Keratinocyte (primary cell): ENCODE results near the gene ZC3H12D.

Experiments
- CTCF ChIP-seq, 3 experiments: IDR thresholded peaks in 1 of 3; conservative IDR thresholded peaks in 1 of 3; optimal IDR thresholded peaks in 1 of 3; 2 replicates in 2 of 3; 3 replicates in 1 of 3; pipeline versions ENCODE3 to v1.5.1; 2011; ENCODE audit warnings: low read length in 3 of 3, mild to moderate bottlenecking in 3 of 3, moderate library complexity in 2 of 3, control low read depth in 1 of 3, inconsistent platforms in 1 of 3; ENCODE audit not compliant: insufficient read depth in 2 of 3; ENCODE audit errors: extremely low read depth in 1 of 3
- EZH2 ChIP-seq: IDR thresholded peaks from one replicate; pipeline ENCODE4 v1.6.1; 2012; ENCODE audit warnings: inconsistent platforms, mild to moderate bottlenecking, low read length, moderate library complexity

GRCh38 chr6:149477544-149477943 is 7.3 kb downstream of the ZC3H12D start:
- TF ChIP-seq CTCF (optimal IDR thresholded peaks at IDR 0.05 in 1 of 3, IDR thresholded peaks at IDR 0.05 in 1 of 3, conservative IDR thresholded peaks at IDR 0.05 in 1 of 3; ENCODE audit: extremely low read depth in 1 of 3, insufficient read depth in 2 of 3, low read length in 3 of 3) (no peak), EZH2 (no peak)
